Type B pancreatic cell (in vitro differentiated cells): ENCODE data around the gene C9orf50. TPM values are rescaled to one million over a fixed set of nuclear protein-coding genes. Genes with fewer than 3 reads are reported as not detected.

Experiments
- DNase-seq: peaks from one replicate; pipeline ENCODE4 v3.0.0; 2021; ENCODE audit warnings: mixed read lengths; ENCODE audit not compliant: unreplicated experiment; ENCODE audit errors: extremely low spot score
- H3K27ac Mint-ChIP-seq: 2 replicates; pipeline ENCODE4 v1.8.0; 2021; ENCODE audit warnings: mild to moderate bottlenecking, mixed read lengths
- H3K27me3 Mint-ChIP-seq: 2 replicates; pipeline ENCODE4 v1.8.0; 2021; ENCODE audit warnings: mixed read lengths
- H3K36me3 Mint-ChIP-seq: 2 replicates; pipeline ENCODE4 v1.8.0; 2021; ENCODE audit warnings: mixed read lengths
- H3K4me1 Mint-ChIP-seq: one replicate; pipeline ENCODE4 v1.8.0; 2021; ENCODE audit warnings: mixed read lengths; ENCODE audit not compliant: unreplicated experiment
- H3K4me3 Mint-ChIP-seq: 2 replicates; pipeline ENCODE4 v1.8.0; 2021; ENCODE audit warnings: mild to moderate bottlenecking, mixed read lengths
- H3K9me3 Mint-ChIP-seq: 2 replicates; pipeline ENCODE4 v1.8.0; 2021; ENCODE audit warnings: mixed read lengths
- total RNA-seq: library from RNA; stranded (reverse); gene quantifications from 2 replicates; pipeline ENCODE4 v1.2.1, GENCODE V29; 2021; ENCODE audit warnings: low replicate concordance
- TF ChIP-seq, protein P1 (sequence below): fragments of 200-600 bp; sonication (generic); conservative IDR thresholded peaks from 2 replicates; pipeline ENCODE4 v1.5.0; 2021; ENCODE audit warnings: antibody characterized with exemption, mild to moderate bottlenecking

Gene C9orf50
- total RNA-seq, 1 donor from 2014 or later = not detected

DNA sequence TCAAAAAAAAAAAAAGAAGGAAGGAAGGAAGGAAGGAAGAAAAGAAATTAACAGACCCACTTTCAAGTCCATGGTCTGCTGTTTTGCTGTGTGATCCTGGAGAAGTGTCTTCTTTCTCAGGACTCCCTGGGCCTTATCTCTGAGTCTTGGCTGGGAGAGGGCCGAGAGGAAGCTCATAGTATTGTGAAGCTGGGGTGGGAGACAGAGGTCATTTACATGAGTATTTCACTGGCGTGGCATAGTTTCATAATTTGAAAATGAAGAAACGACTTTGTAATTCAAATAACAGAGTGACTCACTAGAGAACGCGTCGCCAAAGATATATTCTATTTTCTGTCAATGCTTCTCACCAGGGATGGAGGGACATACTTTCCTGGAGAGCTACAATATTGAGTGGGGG, 2.4 kb upstream of the C9orf50 start:
- Mint-ChIP-seq H3K36me3 (no peaks in the 10 kb centered on the region), H3K27ac (no peak overlapping the region), H3K4me3 (peak overlapping the region; percentile 46), H3K27me3 (peaks cover 15% of the 10 kb centered on the region), H3K9me3 (no peaks in the 10 kb centered on the region), H3K4me1 (peaks cover 21% of the 10 kb centered on the region)
- TF ChIP-seq, protein P1, sequence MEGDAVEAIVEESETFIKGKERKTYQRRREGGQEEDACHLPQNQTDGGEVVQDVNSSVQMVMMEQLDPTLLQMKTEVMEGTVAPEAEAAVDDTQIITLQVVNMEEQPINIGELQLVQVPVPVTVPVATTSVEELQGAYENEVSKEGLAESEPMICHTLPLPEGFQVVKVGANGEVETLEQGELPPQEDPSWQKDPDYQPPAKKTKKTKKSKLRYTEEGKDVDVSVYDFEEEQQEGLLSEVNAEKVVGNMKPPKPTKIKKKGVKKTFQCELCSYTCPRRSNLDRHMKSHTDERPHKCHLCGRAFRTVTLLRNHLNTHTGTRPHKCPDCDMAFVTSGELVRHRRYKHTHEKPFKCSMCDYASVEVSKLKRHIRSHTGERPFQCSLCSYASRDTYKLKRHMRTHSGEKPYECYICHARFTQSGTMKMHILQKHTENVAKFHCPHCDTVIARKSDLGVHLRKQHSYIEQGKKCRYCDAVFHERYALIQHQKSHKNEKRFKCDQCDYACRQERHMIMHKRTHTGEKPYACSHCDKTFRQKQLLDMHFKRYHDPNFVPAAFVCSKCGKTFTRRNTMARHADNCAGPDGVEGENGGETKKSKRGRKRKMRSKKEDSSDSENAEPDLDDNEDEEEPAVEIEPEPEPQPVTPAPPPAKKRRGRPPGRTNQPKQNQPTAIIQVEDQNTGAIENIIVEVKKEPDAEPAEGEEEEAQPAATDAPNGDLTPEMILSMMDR = no peak
- DNase-seq = no peak

DNA sequence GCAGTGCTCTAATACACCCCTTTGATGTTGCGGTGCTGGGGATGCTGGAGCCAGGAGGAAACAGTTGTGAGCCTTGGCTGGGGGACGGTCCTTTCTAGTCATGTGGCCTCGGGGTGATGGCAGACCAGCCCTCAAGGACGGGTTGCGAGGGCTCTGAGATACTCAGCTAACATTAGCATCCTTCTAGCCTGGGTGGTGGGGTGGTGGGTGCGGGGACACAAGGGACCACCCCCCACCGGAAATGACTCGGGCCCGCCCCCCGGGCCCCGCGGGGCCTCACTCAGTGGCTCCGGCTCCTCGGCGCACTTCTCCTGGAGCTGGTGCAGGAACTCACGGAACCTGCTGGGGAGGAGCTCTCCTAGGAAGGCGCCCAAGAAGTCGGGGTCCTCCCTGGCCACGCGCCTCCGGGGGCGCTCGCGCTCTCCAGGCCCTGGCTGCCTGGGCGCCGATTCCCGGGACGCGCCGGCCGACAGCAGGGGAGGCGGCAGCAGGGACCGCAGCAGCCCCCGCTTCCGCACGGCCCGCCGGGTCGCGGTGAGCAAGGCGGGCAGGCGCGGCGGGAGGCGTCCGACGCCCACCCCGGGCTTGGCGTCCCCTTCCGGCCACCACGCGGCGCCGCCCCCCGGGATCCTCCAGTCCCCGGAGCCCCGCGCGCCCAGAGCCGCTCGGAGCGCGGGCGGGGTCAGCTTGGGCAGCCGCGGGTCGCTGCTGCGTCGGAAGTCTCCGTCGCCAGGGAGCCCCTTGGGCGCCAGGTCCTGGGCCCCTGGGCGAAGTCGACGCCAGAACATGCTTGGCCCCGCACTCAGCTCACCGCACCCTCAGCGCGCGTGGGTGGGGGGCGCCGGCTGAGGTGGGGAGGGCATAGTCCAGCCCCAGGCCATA, 873 bp downstream of the C9orf50 start:
- H3K9me3 Mint-ChIP-seq = no peaks in the 10 kb centered on the region
- DNase-seq = no peak
- H3K27ac Mint-ChIP-seq = no peak overlapping the region
- H3K27me3 Mint-ChIP-seq = peaks cover 15% of the 10 kb centered on the region
- peaks cover 4% of the 10 kb centered on the region for H3K4me1 Mint-ChIP-seq
- H3K4me3 Mint-ChIP-seq = peak overlapping the region; percentile 79
- H3K36me3 Mint-ChIP-seq = no peaks in the 10 kb centered on the region
- TF ChIP-seq, protein P1 = peak; percentile 52

DNA sequence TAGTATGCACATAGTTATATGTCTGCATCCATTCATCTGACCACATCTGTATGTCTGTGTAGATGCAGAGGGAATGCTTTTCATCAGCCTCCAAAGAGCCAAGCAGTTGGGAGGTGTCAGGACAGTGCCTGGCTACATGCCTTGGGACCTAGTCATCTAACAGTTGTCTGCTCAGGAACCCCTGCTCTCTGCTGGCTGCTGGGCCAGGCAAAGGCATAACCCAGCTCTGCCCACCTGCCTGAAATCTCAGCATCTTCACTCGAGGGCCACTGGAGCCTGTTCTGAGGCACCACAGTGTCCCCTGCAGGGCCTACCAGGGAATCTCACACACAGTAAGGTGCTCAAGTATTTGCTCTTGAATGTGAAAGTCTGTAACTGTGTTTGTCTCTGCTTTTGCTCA, 3.7 kb downstream of the C9orf50 start:
- peaks cover 5% of the 10 kb centered on the region for H3K4me1 Mint-ChIP-seq
- TF ChIP-seq, protein P1 = peak; percentile 67
- no peaks in the 10 kb centered on the region for H3K9me3 Mint-ChIP-seq
- no peak overlapping the region for H3K27ac Mint-ChIP-seq
- peak overlapping the region; percentile 60 for H3K4me3 Mint-ChIP-seq
- H3K36me3 Mint-ChIP-seq = no peaks in the 10 kb centered on the region
- DNase-seq = no peak
- peaks cover 15% of the 10 kb centered on the region for H3K27me3 Mint-ChIP-seq

DNA sequence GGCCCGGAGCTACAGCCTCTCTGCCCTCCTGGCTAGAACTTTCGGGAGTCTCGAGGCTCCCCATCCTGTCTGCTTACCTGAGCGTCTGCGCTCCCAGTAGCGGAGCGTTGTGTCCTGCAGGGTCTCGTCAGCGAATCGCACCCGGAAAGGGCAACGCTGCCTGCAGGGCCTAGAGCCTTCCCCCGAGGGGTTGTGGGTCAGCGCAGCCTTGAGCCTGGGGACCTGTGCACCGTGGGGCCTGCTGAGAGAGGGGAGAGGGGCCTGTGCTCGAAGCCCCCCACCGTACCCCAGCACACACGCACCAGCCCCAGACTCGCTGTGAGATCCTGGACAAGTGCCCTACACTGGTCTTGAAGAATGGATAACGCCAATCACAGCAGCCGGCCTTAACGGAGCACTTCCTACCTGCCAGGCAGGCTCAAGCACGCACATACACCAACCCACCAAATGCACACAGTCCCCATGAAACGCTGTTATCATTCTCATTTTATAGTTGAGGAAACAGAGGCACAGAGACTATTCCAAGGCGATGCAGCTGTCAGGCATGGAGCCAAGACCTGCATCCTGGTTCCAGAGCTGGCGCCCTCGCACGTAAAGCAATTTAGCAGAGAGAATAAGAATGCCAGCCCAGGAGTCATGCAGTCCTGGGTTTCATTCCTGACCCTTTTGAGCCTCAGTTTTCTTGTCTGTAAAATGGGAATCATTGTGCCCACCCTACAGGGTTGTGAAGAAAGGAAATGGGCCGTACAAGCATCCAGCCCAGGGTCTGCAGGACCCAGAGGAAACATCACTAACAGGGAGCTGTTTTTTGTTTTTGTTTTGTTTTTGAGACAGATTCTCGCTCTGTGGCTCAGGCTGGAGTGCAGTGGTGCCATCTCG, 5.3 kb downstream of the C9orf50 start:
- Mint-ChIP-seq H3K27me3 (peaks cover 9% of the 10 kb centered on the region), H3K27ac (no peak overlapping the region), H3K4me1 (peaks cover 11% of the 10 kb centered on the region), H3K4me3 (no peak overlapping the region), H3K9me3 (no peaks in the 10 kb centered on the region), H3K36me3 (no peaks in the 10 kb centered on the region)
- TF ChIP-seq, protein P1 = no peak
- DNase-seq = no peak

DNA sequence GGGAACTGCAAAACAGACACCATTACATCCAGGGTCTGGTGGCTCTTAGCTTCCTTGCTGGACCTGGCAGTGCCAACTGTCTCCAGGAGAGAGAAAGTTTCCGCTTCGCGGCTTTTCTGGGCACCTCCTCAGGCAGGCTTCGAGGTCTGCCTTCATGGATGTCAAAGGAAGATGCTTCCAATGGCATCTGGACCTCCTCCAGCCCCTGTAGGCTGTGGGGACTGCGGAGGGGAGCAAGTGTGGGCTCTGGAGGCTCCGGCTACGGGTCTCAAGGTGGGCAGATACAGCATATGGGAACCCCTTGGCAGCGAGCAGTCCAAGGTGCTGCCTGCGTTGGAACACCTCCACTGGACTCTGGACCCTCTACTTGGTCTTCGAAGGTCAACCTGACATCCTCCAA, 6.0 kb downstream of the C9orf50 start:
- H3K4me1 Mint-ChIP-seq = peaks cover 11% of the 10 kb centered on the region
- peaks cover 9% of the 10 kb centered on the region for H3K27me3 Mint-ChIP-seq
- TF ChIP-seq, protein P1 = no peak
- no peak for DNase-seq
- no peak overlapping the region for H3K27ac Mint-ChIP-seq
- no peaks in the 10 kb centered on the region for H3K9me3 Mint-ChIP-seq
- no peak overlapping the region for H3K4me3 Mint-ChIP-seq
- no peaks in the 10 kb centered on the region for H3K36me3 Mint-ChIP-seq
